Testis (tissue), 3 donors: ENCODE data around the gene NAV3. TPM values are rescaled to one million over a fixed set of nuclear protein-coding genes. Genes with fewer than 3 reads are reported as not detected.

Experiments used
- DNase-seq: peaks from one replicate; pipeline ENCODE4 v3.0.0-alpha.2; 2019
- H3K27ac ChIP-seq, 2 donors: fragments of 200-600 bp; sonication (generic); one replicate each; pipeline ENCODE4 v1.5.1; 2019
- H3K27me3 ChIP-seq: fragments of 200-600 bp; sonication (generic); one replicate; pipeline ENCODE4 v1.5.1; 2019
- H3K36me3 ChIP-seq: fragments of 200-600 bp; sonication (generic); one replicate; pipeline ENCODE4 v1.5.1; 2017; ENCODE audit warnings: low read depth; ENCODE audit errors: missing control alignments
- H3K4me1 ChIP-seq: fragments of 200-600 bp; sonication (generic); one replicate; pipeline ENCODE4 v1.5.1; 2019
- H3K4me3 ChIP-seq, 2 donors: fragments of 200-600 bp; sonication (generic); one replicate each; pipeline ENCODE4 v1.5.1; 2017 to 2019
- H3K9me3 ChIP-seq: fragments of 200-600 bp; sonication (generic); one replicate; pipeline ENCODE4 v1.5.1; 2017
- CTCF ChIP-seq, 3 experiments: fragments of 450-650 bp in 2 of 3; fragments of 200-600 bp in 1 of 3; sonication (generic) in 1 of 3; IDR thresholded peaks; one replicate each; pipeline ENCODE4 v1.5.1; 2016 to 2019; ENCODE audit warnings: antibody characterized with exemption in 3 of 3, mild to moderate bottlenecking in 2 of 3, moderate library complexity in 1 of 3
- POLR2A ChIP-seq: fragments of 450-650 bp; IDR thresholded peaks from one replicate; pipeline ENCODE4 v1.6.1; 2017; ENCODE audit warnings: antibody characterized with exemption, mild to moderate bottlenecking, moderate library complexity
- whole genome bisulfite sequencing, 2 donors: methylation state at CpG; one replicate each; pipeline ENCODE4 v1.1.5; 2018; 5-methylcytosine and 5-hydroxymethylcytosine counted together
- intact Hi-C: fragments of 100-400 bp; cut with DNase I; formaldehyde crosslinking; loops from one replicate; pipeline ENCODE4 v1.15.1; 2023; ENCODE audit warnings: low total_unique reads
- polyA plus RNA-seq: library from polyadenylated mRNA; stranded (reverse); fragments of 350-450 nt; fragmentation: Illumina TruSeq; extraction: RNeasy Lipid Tissue Mini Kit (QIAGEN cat#74804); gene quantifications from one replicate; pipeline ENCODE4 v1.2.3, GENCODE V29; 2014; ENCODE audit warnings: low read depth, low replicate concordance; ENCODE audit not compliant: insufficient read depth
- total RNA-seq, 2 donors: library from RNA; depleted of rRNA; stranded (reverse); fragments of >200 nt; gene quantifications; one replicate each; pipeline ENCODE4 v1.2.3, GENCODE V29; 2016

The NAV3 gene
- total and polyA plus RNA-seq, 3 donors from 2014 or later = 6.4 to 21.9 (median 20.0) TPM

DNA sequence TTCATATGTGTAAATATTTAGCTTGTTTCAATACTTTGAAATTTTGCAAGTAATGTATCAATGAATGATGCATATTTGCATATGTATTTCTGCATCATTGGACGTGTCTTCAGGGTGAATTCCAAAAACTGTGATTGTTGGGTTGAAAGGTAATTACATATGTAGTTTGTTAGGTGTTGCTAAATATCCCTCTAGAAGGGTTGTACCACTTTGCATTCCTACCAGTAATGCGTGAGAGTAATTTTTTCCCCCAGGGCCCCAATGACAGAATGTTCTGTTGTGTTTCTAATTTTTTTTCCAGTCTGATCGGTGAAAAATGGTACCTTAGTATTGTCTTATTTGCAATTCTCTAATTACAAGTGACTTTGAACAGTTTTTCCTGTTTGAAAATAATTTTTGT lies 408.9 kb downstream of the NAV3 start:
- H3K4me1 ChIP-seq = no peaks in the 10 kb centered on the region
- H3K27me3 ChIP-seq = no peaks in the 10 kb centered on the region
- TF ChIP-seq CTCF (IDR thresholded peaks at IDR 0.05) = no peak
- TF ChIP-seq POLR2A = no peak
- no peak for DNase-seq
- no peaks in the 10 kb centered on the region for H3K36me3 ChIP-seq
- intact Hi-C loops = no loop called here
- H3K9me3 ChIP-seq = no peaks in the 10 kb centered on the region
- 78 to 89% methylated on average over 3 of the region's 3 CpGs for WGBS, 2 donors
- no peak overlapping the region for H3K27ac ChIP-seq
- no peak overlapping the region for H3K4me3 ChIP-seq

DNA sequence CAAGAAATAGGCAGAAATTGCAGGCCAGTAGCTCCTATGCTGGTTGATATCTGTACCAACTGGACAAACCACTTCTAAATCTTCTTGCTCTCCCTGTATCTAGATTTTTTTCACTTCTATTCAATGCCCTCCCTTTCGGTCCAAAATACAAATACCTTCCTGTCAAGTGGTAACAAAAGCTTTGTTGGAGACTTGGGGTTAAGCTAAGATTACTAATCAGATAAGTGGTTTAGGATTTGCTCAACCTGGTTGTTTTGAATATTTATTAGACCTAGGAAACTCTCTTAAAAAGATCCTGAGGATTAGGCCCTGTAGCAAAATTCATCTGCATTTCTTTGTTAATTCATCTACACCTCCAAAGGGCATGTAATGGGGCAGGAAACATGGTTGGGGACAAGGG lies 410.1 kb downstream of the NAV3 start:
- no peak overlapping the region for H3K4me3 ChIP-seq
- no peaks in the 10 kb centered on the region for H3K4me1 ChIP-seq
- H3K27ac ChIP-seq = no peak overlapping the region
- intact Hi-C loops = no loop called here
- no peaks in the 10 kb centered on the region for H3K27me3 ChIP-seq
- WGBS, 2 donors = 77 to 83% methylated on average over 1 of the region's 1 CpG
- DNase-seq = no peak
- H3K9me3 ChIP-seq = no peaks in the 10 kb centered on the region
- TF ChIP-seq CTCF (IDR thresholded peaks at IDR 0.05) = no peak
- no peak for TF ChIP-seq POLR2A
- no peaks in the 10 kb centered on the region for H3K36me3 ChIP-seq

GRCh38 chr12:78241446-78241845 lies 410.8 kb downstream of the NAV3 start:
- TF ChIP-seq POLR2A = no peak
- TF ChIP-seq CTCF (IDR thresholded peaks at IDR 0.05) = no peak
- intact Hi-C loops = no loop called here
- no peak for DNase-seq
- Histone ChIP-seq H3K27ac (no peak overlapping the region), H3K4me3 (no peak overlapping the region), H3K36me3 (no peaks in the 10 kb centered on the region), H3K27me3 (no peaks in the 10 kb centered on the region), H3K4me1 (no peaks in the 10 kb centered on the region), H3K9me3 (no peaks in the 10 kb centered on the region)
- WGBS, 2 donors = 55 to 68% methylated on average over 6 of the region's 6 CpGs

DNA sequence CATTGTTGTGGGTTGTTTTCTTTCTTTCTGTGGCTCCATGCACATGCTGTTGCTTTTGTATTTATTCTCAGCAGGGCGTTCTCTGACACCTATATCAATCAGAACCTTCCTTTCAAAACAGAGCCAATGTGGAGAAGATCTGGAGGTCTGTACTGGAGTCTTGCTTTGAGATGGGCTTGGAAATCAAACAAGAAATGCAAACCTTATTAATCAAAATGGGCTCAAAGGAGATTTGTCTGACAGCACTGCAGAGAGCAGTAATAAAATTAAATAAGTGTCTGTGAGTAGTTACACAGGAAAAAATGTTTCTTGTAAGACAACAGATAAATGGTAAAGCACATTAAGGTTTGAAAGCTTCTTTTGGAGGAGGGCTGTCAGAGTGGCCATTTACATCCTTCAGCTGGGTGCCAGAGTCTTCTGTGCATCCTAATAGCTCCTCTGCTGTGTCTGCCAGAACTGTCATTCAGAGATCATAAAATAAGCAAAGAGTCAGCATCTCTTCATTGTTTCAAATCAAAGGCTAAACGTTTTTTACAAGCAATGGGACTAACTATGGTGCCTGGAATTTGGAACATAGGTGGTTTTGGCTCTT lies 414.3 kb downstream of the NAV3 start:
- no peak for TF ChIP-seq POLR2A
- TF ChIP-seq CTCF (IDR thresholded peaks at IDR 0.05) = no peak
- Histone ChIP-seq H3K36me3 (no peaks in the 10 kb centered on the region), H3K27ac (no peak overlapping the region), H3K9me3 (no peaks in the 10 kb centered on the region), H3K4me3 (no peak overlapping the region), H3K27me3 (no peaks in the 10 kb centered on the region), H3K4me1 (no peaks in the 10 kb centered on the region)
- no peak for DNase-seq
- 49 to 60% methylated on average over 2 of the region's 2 CpGs for WGBS, 2 donors
- intact Hi-C loops = no loop called here

DNA sequence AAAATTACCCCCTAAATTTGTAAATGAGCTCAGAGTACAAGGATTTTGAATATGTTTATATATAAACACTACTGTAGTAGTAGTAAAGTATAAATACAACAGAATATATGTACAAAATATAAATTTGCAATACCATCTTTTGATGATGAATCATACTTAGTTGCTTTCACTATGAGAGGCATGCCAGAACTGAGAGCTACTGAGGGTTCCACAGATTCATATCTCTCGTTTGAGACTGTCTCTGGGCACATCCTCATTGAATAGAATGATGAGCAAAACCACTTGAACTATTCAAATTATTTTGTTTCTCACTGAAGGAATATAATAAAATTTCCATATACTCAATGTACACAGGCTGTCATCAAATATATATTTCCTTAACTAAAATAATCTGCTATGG lies 417.6 kb downstream of the NAV3 start:
- no peaks in the 10 kb centered on the region for H3K4me1 ChIP-seq
- TF ChIP-seq POLR2A (no peak), CTCF (IDR thresholded peaks at IDR 0.05) (no peak)
- H3K27ac ChIP-seq = no peak overlapping the region
- no peaks in the 10 kb centered on the region for H3K36me3 ChIP-seq
- 84 to 89% methylated on average over 1 of the region's 1 CpG for WGBS, 2 donors
- no peaks in the 10 kb centered on the region for H3K9me3 ChIP-seq
- H3K27me3 ChIP-seq = no peaks in the 10 kb centered on the region
- H3K4me3 ChIP-seq = no peak overlapping the region
- intact Hi-C loops = no loop called here
- no peak for DNase-seq
